Neural progenitor cell (in vitro differentiated cells): ENCODE measurements around the gene NEIL3.
A peak's percentile ranks its signal among the peaks of the same experiment; 100 is the strongest.

Experiments used
- EZH2 ChIP-seq: fragments of 200-600 bp; sonication (generic); IDR thresholded peaks from 2 replicates; pipeline ENCODE4 v1.6.1; 2017; ENCODE audit warnings: antibody characterized with exemption, mild to moderate bottlenecking, moderate library complexity
- TF ChIP-seq, protein P1 (sequence below): fragments of 200-600 bp; sonication (generic); IDR thresholded peaks from 2 replicates; pipeline ENCODE4 v1.5.1; 2017; ENCODE audit warnings: antibody characterized with exemption, mild to moderate bottlenecking

DNA sequence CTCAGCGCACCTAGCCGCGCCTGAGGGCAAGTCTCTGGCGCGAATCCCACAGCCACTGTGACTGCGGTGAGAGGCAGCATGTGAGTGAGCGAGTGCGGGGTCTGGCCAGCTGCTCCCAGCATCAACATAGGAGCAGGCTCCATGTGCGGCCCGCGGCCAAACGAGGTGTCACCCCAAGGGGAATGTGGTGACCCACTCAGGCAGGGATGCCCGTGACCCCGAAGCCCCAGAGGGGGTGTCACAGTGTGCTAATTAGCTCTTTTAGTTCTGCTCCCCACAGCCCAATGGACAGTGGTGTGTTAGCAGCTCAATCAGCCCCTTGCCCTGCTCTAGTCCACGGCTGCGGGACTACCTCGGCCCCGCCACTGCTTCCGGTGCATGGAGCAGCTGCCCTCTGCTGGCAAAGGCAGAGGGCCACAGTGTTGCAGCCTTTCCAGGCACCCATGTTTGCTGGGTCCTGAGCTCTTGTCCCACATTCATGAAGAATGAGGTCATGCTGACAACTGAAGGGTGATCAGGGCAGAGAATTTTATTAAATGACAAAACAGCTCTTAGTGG lies 71.1 kb downstream of the NEIL3 start:
- TF ChIP-seq EZH2: no peak
- TF ChIP-seq, protein P1, sequence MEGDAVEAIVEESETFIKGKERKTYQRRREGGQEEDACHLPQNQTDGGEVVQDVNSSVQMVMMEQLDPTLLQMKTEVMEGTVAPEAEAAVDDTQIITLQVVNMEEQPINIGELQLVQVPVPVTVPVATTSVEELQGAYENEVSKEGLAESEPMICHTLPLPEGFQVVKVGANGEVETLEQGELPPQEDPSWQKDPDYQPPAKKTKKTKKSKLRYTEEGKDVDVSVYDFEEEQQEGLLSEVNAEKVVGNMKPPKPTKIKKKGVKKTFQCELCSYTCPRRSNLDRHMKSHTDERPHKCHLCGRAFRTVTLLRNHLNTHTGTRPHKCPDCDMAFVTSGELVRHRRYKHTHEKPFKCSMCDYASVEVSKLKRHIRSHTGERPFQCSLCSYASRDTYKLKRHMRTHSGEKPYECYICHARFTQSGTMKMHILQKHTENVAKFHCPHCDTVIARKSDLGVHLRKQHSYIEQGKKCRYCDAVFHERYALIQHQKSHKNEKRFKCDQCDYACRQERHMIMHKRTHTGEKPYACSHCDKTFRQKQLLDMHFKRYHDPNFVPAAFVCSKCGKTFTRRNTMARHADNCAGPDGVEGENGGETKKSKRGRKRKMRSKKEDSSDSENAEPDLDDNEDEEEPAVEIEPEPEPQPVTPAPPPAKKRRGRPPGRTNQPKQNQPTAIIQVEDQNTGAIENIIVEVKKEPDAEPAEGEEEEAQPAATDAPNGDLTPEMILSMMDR: peak; percentile 61
